ENCODE results near the gene PNKP. TPM values are rescaled to one million over a fixed set of nuclear protein-coding genes. Genes with fewer than 3 reads are reported as not detected.

Gene PNKP
- total and polyA plus RNA-seq, 2 of the 8 experiments (the other 6 are each of a cell fraction or from before 2014, with no cell fraction given): 45.8 to 105 TPM

DNA sequence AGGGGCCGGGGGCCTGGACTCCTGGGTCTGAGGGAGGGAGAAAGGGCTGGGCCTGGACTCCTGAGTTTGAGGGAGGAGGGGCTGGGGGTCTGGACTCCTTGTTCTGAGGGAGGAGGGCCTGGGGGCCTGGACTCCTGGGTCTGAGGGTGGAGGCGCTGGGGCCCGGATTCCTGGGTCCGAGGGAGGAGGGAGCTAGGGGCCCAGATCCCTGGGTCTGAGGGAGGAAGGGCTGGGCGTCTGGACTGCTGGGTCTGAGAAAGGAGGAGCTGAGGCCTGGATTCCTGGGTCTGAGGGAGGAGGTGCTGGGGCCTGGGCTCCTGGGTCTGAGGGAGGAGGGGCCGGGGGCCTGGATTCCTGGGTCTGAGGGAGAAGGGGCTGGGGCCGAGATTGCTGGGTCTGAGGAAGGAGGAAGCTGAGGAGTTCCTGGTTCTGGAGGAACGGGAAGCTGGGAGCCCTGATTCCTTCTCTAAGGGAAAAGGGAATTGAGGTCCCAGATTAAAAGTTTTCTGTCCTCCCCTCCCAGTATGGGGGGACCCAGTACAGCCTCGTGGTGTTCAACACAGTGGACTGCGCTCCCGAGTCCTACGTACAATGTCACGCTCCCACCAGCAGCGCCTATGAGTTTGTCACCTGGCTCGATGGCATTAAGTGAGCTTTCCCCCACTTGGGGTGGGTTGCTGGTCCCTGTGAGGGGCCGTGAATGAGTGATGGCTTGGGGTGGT lies 48.6 kb downstream of the PNKP start:
- Histone ChIP-seq H4K5ac (ENCODE audit: insufficient read length, low read depth, low read length) (no peak overlapping the region), H3K4me3 (ENCODE audit: extremely low read depth in 1 of 4, insufficient read depth in 2 of 4, low read depth in 3 of 4, low read length in 4 of 4) (peak overlapping the region; percentile 60 to 91 (median 82)), H3K4ac (replicated peaks; ENCODE audit: insufficient read length, low read depth, low read length) (no peak overlapping the region), H3K79me1 (ENCODE audit: low read depth, low read length) (peaks cover 11% of the 10 kb centered on the region), H3K9me3 (ENCODE audit: insufficient read depth in 2 of 2, low read depth in 1 of 2, low read length in 1 of 2) (no peaks in the 10 kb centered on the region), H3K18ac (ENCODE audit: extremely low read depth, low read length) (0 out of 2 replicates have a peak overlapping the region, but pooled peaks have one; percentile 81), H4K20me1 (replicated peaks in 1 of 2; ENCODE audit: control insufficient read depth in 1 of 2, insufficient read depth in 2 of 2, low read length in 2 of 2) (peaks cover 0 to 7% of the 10 kb centered on the region in 2 experiments), H2AK5ac (ENCODE audit: low read depth, low read length) (no peak overlapping the region; the same call in 1 of the 2 replicates), H2BK5ac (ENCODE audit: low read depth, low read length) (peak overlapping the region; percentile 98), H3K27me3 (replicated peaks in 1 of 4; ENCODE audit: control insufficient read depth in 3 of 4, extremely low read depth in 1 of 4, insufficient read depth in 3 of 4, low read length in 3 of 4) (no peaks in the 10 kb centered on the region), H3K23ac (ENCODE audit: insufficient read length) (no peak overlapping the region), H4K8ac (ENCODE audit: extremely low read depth, insufficient read depth, low read length) (peak overlapping the region; percentile 91; the same call in 1 of the 2 replicates), H3K56ac (replicated peaks; ENCODE audit: insufficient read length, low read depth, low read length) (no peak overlapping the region), H3K36me3 (ENCODE audit: control insufficient read depth in 2 of 4, insufficient read depth in 4 of 4, low read length in 3 of 4) (peaks cover 0 to 11% (median 4%) of the 10 kb centered on the region in 4 experiments; a peak in 5 of 8 replicates), H2BK20ac (ENCODE audit: low read length) (no peak overlapping the region), H3K23me2 (ENCODE audit: low read depth, low read length) (peaks cover 2% of the 10 kb centered on the region), H4K91ac (replicated peaks; ENCODE audit: insufficient read length, low read length) (no peak overlapping the region), H3K79me2 (ENCODE audit: control insufficient read depth in 1 of 2, insufficient read depth in 2 of 2, low read length in 2 of 2) (peaks cover 0 to 23% of the 10 kb centered on the region in 2 experiments; a peak in 3 of 4 replicates), H2AFZ (ENCODE audit: low read length) (peak overlapping the region; percentile 93; the same call in 1 of the 2 replicates), H3K14ac (ENCODE audit: insufficient read length) (no peak overlapping the region), H3K4me1 (replicated peaks in 1 of 4; ENCODE audit: control insufficient read depth in 3 of 4, insufficient read depth in 4 of 4, low read length in 3 of 4) (peaks cover 0 to 7% (median 4%) of the 10 kb centered on the region in 4 experiments; a peak in 3 of 7 replicates), H3K9ac (replicated peaks in 1 of 4; ENCODE audit: extremely low read depth in 1 of 4, low read depth in 3 of 4, low read length in 3 of 4) (peak overlapping the region; percentile 76 to 97 (median 92); a peak in 6 of 7 replicates), H2BK15ac (ENCODE audit: low read length) (no peak overlapping the region), H2BK12ac (ENCODE audit: low read depth, low read length) (peak overlapping the region; percentile 93; the same call in 1 of the 2 replicates), H3K4me2 (ENCODE audit: insufficient read depth in 1 of 2, low read depth in 2 of 2, low read length in 2 of 2) (peak overlapping the region; percentile 58 to 78), H3K27ac (ENCODE audit: low read depth, low read length) (peak overlapping the region; percentile 91), H2BK120ac (replicated peaks; ENCODE audit: low read depth, low read length) (no peak overlapping the region)
- CTCF ChIA-PET (ENCODE audit: partially characterized antibody): interaction anchor here (0.6 to 1.8 kb wide), 5 partner anchors 11 to 272 kb away, joined by 3 to 4 read pairs (median 3); no protein-coding TSS in a partner anchor
- 66% methylated on average over 12 of the region's 16 CpGs; no CpG with 5 or more reads in 1 of the 2 experiments for WGBS, 2 experiments (ENCODE audit: extremely low coverage in 1 of 2, insufficient coverage in 1 of 2, insufficient read length in 1 of 2, insufficient replicate concordance in 2 of 2, low coverage in 1 of 2, low lambda C conversion rate in 2 of 2, missing lambda C conversion rate in 1 of 2)
- POLR2A ChIA-PET (ENCODE audit: partially characterized antibody): interaction anchor here (0.6 to 2.1 kb wide), 21 partner anchors 9 to 148 kb away, joined by 3 to 19 read pairs (median 3); partner anchors contain the start of genes AKT1S1, PTOV1 and TBC1D17
- DNase-seq (ENCODE audit: low read depth in 1 of 2, low spot score in 2 of 2) (no peak), FAIRE-seq (no peak)
- TF ChIP-seq CBX5 (IDR thresholded peaks at IDR 0.05; ENCODE audit: low read depth, low read length): no peak
- TF ChIP-seq POU5F1 (IDR thresholded peaks at IDR 0.05; ENCODE audit: low read depth, low read length): no peak
- TF ChIP-seq HDAC2 (IDR thresholded peaks at IDR 0.05; ENCODE audit: borderline replicate concordance in 1 of 2, low read depth in 2 of 2, low read length in 2 of 2): no peak
- TF ChIP-seq RNF2 (IDR thresholded peaks at IDR 0.05; ENCODE audit: borderline replicate concordance, low read depth, low read length, missing control alignments, poor library complexity, severe bottlenecking): no peak
- TF ChIP-seq ASH2L (IDR thresholded peaks at IDR 0.05; ENCODE audit: low read length): no peak
- no peak for TF ChIP-seq HDAC6 (IDR thresholded peaks at IDR 0.05; ENCODE audit: low read depth, low read length)
- TF ChIP-seq SAP30 (IDR thresholded peaks at IDR 0.05; ENCODE audit: insufficient read depth, insufficient replicate concordance, low read length): no peak
- no peak for TF ChIP-seq RXRA (IDR thresholded peaks at IDR 0.05; ENCODE audit: insufficient read depth, low read depth, low read length)
- TF ChIP-seq PHF8 (conservative IDR thresholded peaks at IDR 0.05; ENCODE audit: low read depth, low read length): no peak
- TF ChIP-seq GTF2F1 (IDR thresholded peaks at IDR 0.05; ENCODE audit: borderline replicate concordance, low read depth, low read length): no peak

Measured in H1 (cell line).